Esophagus (tissue), 2 donors: Measurements from ENCODE around the gene LRIG3. TPM values are rescaled to one million over a fixed set of nuclear protein-coding genes. Genes with fewer than 3 reads are reported as not detected.

Source experiments
- H3K27ac ChIP-seq, 2 donors: one replicate each; pipeline ENCODE4 v1.5.1; 2013; ENCODE audit warnings: low read depth in 2 of 2, mild to moderate bottlenecking in 2 of 2, inconsistent platforms in 1 of 2, low read length in 1 of 2, moderate library complexity in 1 of 2
- H3K27me3 ChIP-seq, 2 donors: one replicate each; pipeline ENCODE4 v1.6.1; 2013; ENCODE audit warnings: low read length in 2 of 2, control low read depth in 1 of 2, mild to moderate bottlenecking in 1 of 2; ENCODE audit not compliant: insufficient read depth in 2 of 2, control insufficient read depth in 1 of 2
- H3K36me3 ChIP-seq, 2 donors: one replicate each; pipeline ENCODE4 v1.6.1; 2013; ENCODE audit warnings: low read length in 1 of 2; ENCODE audit not compliant: control insufficient read depth in 2 of 2, insufficient read depth in 2 of 2
- H3K4me1 ChIP-seq, 2 donors: one replicate each; pipeline ENCODE4 v1.6.1; 2013; ENCODE audit warnings: low read length in 1 of 2; ENCODE audit not compliant: control insufficient read depth in 2 of 2, insufficient read depth in 2 of 2
- H3K4me3 ChIP-seq, 2 donors: one replicate each; pipeline ENCODE4 v1.5.1; 2013; ENCODE audit warnings: low read length in 2 of 2, mild to moderate bottlenecking in 2 of 2, low read depth in 1 of 2, moderate library complexity in 1 of 2
- H3K9me3 ChIP-seq, 2 donors: one replicate each; pipeline ENCODE4 v1.6.1; 2013; ENCODE audit warnings: mild to moderate bottlenecking in 2 of 2, low read depth in 1 of 2, low read length in 1 of 2, moderate library complexity in 1 of 2; ENCODE audit not compliant: control insufficient read depth in 2 of 2, insufficient read depth in 1 of 2
- WGBS, 2 donors: extraction: QIAGEN DNeasy Blood & Tissue Kit; methylation state at CpG; one replicate each; pipeline ENCODE4 v1.1.7; 2013; 5-methylcytosine and 5-hydroxymethylcytosine counted together
- polyA plus RNA-seq, 2 donors: library from polyadenylated mRNA; stranded (reverse); fragments of 200-250 nt; gene quantifications; one replicate each; pipeline ENCODE4 v1.2.3, GENCODE V29; 2013
- donor health status: healthy with polysubstance abuse.
- donor health status: Bipolar disorder and iron deficiency.

Gene LRIG3
- polyA plus RNA-seq, 2 donors, result 9.9 to 13.7 TPM

- Histone ChIP-seq H3K4me1 (peaks cover 9 to 10% of the 10 kb centered on the region in 2 donors), H3K27me3 (no peaks in the 10 kb centered on the region), H3K4me3 (no peak overlapping the region), H3K27ac (peak overlapping the region in 1 of 2 donors; percentile 13), H3K36me3 (no peaks in the 10 kb centered on the region), H3K9me3 (no peaks in the 10 kb centered on the region)
- 65 to 72% methylated on average over 4 of the region's 4 CpGs for WGBS, 2 donors
Measured at GRCh38 chr12:58895053-58895452, 25.3 kb downstream of the LRIG3 start.

GRCh38 chr12:58894040-58894439 lies 26.3 kb downstream of the LRIG3 start:
- H3K4me3 ChIP-seq, result no peak overlapping the region
- peaks cover 9 to 10% of the 10 kb centered on the region in 2 donors for H3K4me1 ChIP-seq
- H3K27ac ChIP-seq, result peak overlapping the region in 1 of 2 donors; percentile 60
- no peaks in the 10 kb centered on the region for H3K9me3 ChIP-seq
- H3K27me3 ChIP-seq, result no peaks in the 10 kb centered on the region
- 28 to 31% methylated on average over 6 of the region's 6 CpGs for WGBS, 2 donors
- H3K36me3 ChIP-seq, result peaks cover 0 to 6% of the 10 kb centered on the region in 2 donors

- WGBS, 2 donors, result 32 to 45% methylated on average over 3 of the region's 3 CpGs
- peaks cover 9 to 10% of the 10 kb centered on the region in 2 donors for H3K4me1 ChIP-seq
- no peak overlapping the region for H3K4me3 ChIP-seq
Measured at GRCh38 chr12:58893495-58893894, 26.8 kb downstream of the LRIG3 start.

GRCh38 chr12:58889557-58889956 lies 30.7 kb downstream of the LRIG3 start:
- 42 to 52% methylated on average over 6 of the region's 6 CpGs for WGBS, 2 donors
- Histone ChIP-seq H3K27me3 (no peaks in the 10 kb centered on the region), H3K36me3 (peaks cover 4 to 8% of the 10 kb centered on the region in 2 donors), H3K4me3 (no peak overlapping the region), H3K27ac (peak overlapping the region; percentile 55 to 59), H3K9me3 (no peaks in the 10 kb centered on the region), H3K4me1 (no peaks in the 10 kb centered on the region)

More at GRCh38 chr12:58893495-58893894, 26.8 kb downstream of the LRIG3 start:
- Histone ChIP-seq H3K9me3 (no peaks in the 10 kb centered on the region), H3K27ac (peak overlapping the region; percentile 56 to 60), H3K27me3 (no peaks in the 10 kb centered on the region), H3K36me3 (peaks cover 0 to 6% of the 10 kb centered on the region in 2 donors)

GRCh38 chr12:58888131-58888783 lies 32.0 kb downstream of the LRIG3 start:
- 32 to 43% methylated on average over 4 of the region's 4 CpGs for WGBS, 2 donors
- Histone ChIP-seq H3K36me3 (peaks cover 4 to 8% of the 10 kb centered on the region in 2 donors), H3K4me3 (no peak overlapping the region), H3K27ac (no peak overlapping the region), H3K4me1 (no peaks in the 10 kb centered on the region), H3K9me3 (no peaks in the 10 kb centered on the region), H3K27me3 (no peaks in the 10 kb centered on the region)

- no peaks in the 10 kb centered on the region for H3K9me3 ChIP-seq
- H3K27me3 ChIP-seq, result no peaks in the 10 kb centered on the region
- no peaks in the 10 kb centered on the region for H3K4me1 ChIP-seq
- H3K4me3 ChIP-seq, result no peak overlapping the region
- peaks cover 4 to 8% of the 10 kb centered on the region in 2 donors for H3K36me3 ChIP-seq
- WGBS, 2 donors, result 57 to 78% methylated on average over 6 of the region's 6 CpGs
- H3K27ac ChIP-seq, result no peak overlapping the region
Measured at GRCh38 chr12:58887068-58887467, 33.2 kb downstream of the LRIG3 start.

- Histone ChIP-seq H3K4me3 (no peak overlapping the region), H3K27ac (no peak overlapping the region), H3K36me3 (peaks cover 4 to 8% of the 10 kb centered on the region in 2 donors), H3K9me3 (no peaks in the 10 kb centered on the region), H3K27me3 (no peaks in the 10 kb centered on the region), H3K4me1 (no peaks in the 10 kb centered on the region)
- 83 to 90% methylated on average over 3 of the region's 3 CpGs for WGBS, 2 donors
Measured at GRCh38 chr12:58886474-58886873, 33.8 kb downstream of the LRIG3 start.

GRCh38 chr12:58884916-58885315 lies 35.4 kb downstream of the LRIG3 start:
- 44 to 68% methylated on average over 4 of the region's 4 CpGs for whole genome bisulfite sequencing, 2 donors
- Histone ChIP-seq H3K36me3 (peaks cover 4 to 10% of the 10 kb centered on the region in 2 donors), H3K4me1 (no peaks in the 10 kb centered on the region), H3K9me3 (no peaks in the 10 kb centered on the region), H3K27me3 (no peaks in the 10 kb centered on the region), H3K27ac (no peak overlapping the region), H3K4me3 (no peak overlapping the region)

- no peaks in the 10 kb centered on the region for H3K9me3 ChIP-seq
- H3K27ac ChIP-seq, result no peak overlapping the region
- H3K36me3 ChIP-seq, result peaks cover 4 to 7% of the 10 kb centered on the region in 2 donors
- WGBS, 2 donors, result 66 to 67% methylated on average over 3 of the region's 3 CpGs
- H3K4me1 ChIP-seq, result no peaks in the 10 kb centered on the region
- no peak overlapping the region for H3K4me3 ChIP-seq
- H3K27me3 ChIP-seq, result no peaks in the 10 kb centered on the region
Measured at GRCh38 chr12:58883576-58884334, 36.5 kb downstream of the LRIG3 start.
